Trophoblast cell (in vitro differentiated cells and primary cell): ENCODE data around the gene HBD.

ENCODE experiments used
- DNase-seq, 2 donors: peaks; one replicate each; pipeline ENCODE4 v3.0.0-alpha.2; 2016
- H2AFZ ChIP-seq: 2 replicates; pipeline ENCODE4 v1.6.1; 2013; ENCODE audit warnings: low read length, moderate library complexity, mild to moderate bottlenecking; ENCODE audit not compliant: insufficient read depth, poor library complexity
- H2AK5ac ChIP-seq: 2 replicates; pipeline ENCODE4 v1.6.1; 2013; ENCODE audit warnings: mild to moderate bottlenecking, low read length
- H2BK120ac ChIP-seq: 2 replicates; pipeline ENCODE4 v1.6.1; 2013; ENCODE audit warnings: low read length, mild to moderate bottlenecking, moderate library complexity; ENCODE audit not compliant: insufficient read depth, poor library complexity
- H2BK12ac ChIP-seq: 2 replicates; pipeline ENCODE4 v1.6.1; 2013; ENCODE audit warnings: mild to moderate bottlenecking, low read length, moderate library complexity
- H2BK5ac ChIP-seq: 2 replicates; pipeline ENCODE4 v1.6.1; 2013; ENCODE audit warnings: low read length, low read depth, moderate library complexity, mild to moderate bottlenecking; ENCODE audit not compliant: poor library complexity
- H3K14ac ChIP-seq: 2 replicates; pipeline ENCODE4 v1.6.1; 2013; ENCODE audit warnings: mild to moderate bottlenecking, low read length
- H3K18ac ChIP-seq: 2 replicates; pipeline ENCODE4 v1.6.1; 2013; ENCODE audit warnings: mild to moderate bottlenecking, low read length
- H3K23ac ChIP-seq: 2 replicates; pipeline ENCODE4 v1.6.1; 2013; ENCODE audit warnings: low read length
- H3K27ac ChIP-seq: 2 replicates; pipeline ENCODE4 v1.5.1; 2013; ENCODE audit warnings: low read depth, mild to moderate bottlenecking, inconsistent platforms, low read length, moderate library complexity
- H3K27me3 ChIP-seq: 2 replicates; pipeline ENCODE4 v1.6.1; 2013; ENCODE audit warnings: inconsistent platforms, mild to moderate bottlenecking, low read length, moderate library complexity; ENCODE audit not compliant: insufficient read depth
- H3K36me3 ChIP-seq, 2 experiments: 1 replicate in 1 of 2; 2 replicates in 1 of 2; pipeline ENCODE4 v1.6.1; 2013; ENCODE audit warnings: low read length in 2 of 2, mild to moderate bottlenecking in 2 of 2, moderate library complexity in 1 of 2; ENCODE audit not compliant: insufficient read depth in 2 of 2, control insufficient read depth in 1 of 2
- H3K4ac ChIP-seq: 2 replicates; pipeline ENCODE4 v1.6.1; 2013; ENCODE audit warnings: low read depth, mild to moderate bottlenecking, low read length, moderate library complexity
- H3K4me1 ChIP-seq, 2 experiments: 1 replicate in 1 of 2; 2 replicates in 1 of 2; pipeline ENCODE4 v1.6.1; 2013; ENCODE audit warnings: low read length in 2 of 2, mild to moderate bottlenecking in 2 of 2, moderate library complexity in 1 of 2; ENCODE audit not compliant: insufficient read depth in 2 of 2, control insufficient read depth in 1 of 2
- H3K4me2 ChIP-seq: 2 replicates; pipeline ENCODE4 v1.6.1; 2013; ENCODE audit warnings: inconsistent platforms, mild to moderate bottlenecking, low read length, moderate library complexity
- H3K4me3 ChIP-seq: 2 replicates; pipeline ENCODE4 v1.5.1; 2013; ENCODE audit warnings: mild to moderate bottlenecking, low read depth, low read length, inconsistent platforms
- H3K79me1 ChIP-seq: one replicate; pipeline ENCODE4 v1.6.1; 2013; ENCODE audit warnings: low read length
- H3K79me2 ChIP-seq: 2 replicates; pipeline ENCODE4 v1.6.1; 2013; ENCODE audit warnings: low read length, mild to moderate bottlenecking; ENCODE audit not compliant: control insufficient read depth, insufficient read depth, poor library complexity
- H3K9ac ChIP-seq: 2 replicates; pipeline ENCODE4 v1.6.1; 2013; ENCODE audit warnings: mild to moderate bottlenecking, low read length
- H3K9me3 ChIP-seq: 2 replicates; pipeline ENCODE4 v1.6.1; 2013; ENCODE audit warnings: low read depth, mild to moderate bottlenecking, control low read depth, inconsistent platforms, low read length; ENCODE audit not compliant: insufficient read depth
- H4K12ac ChIP-seq: 2 replicates; pipeline ENCODE4 v1.6.1; 2013; ENCODE audit warnings: low read depth, mild to moderate bottlenecking, low read length, moderate library complexity
- H4K8ac ChIP-seq: 2 replicates; pipeline ENCODE4 v1.6.1; 2013; ENCODE audit warnings: low read depth, mild to moderate bottlenecking, low read length, moderate library complexity
- H4K91ac ChIP-seq: one replicate; pipeline ENCODE4 v1.6.1; 2013; ENCODE audit warnings: low read depth, mild to moderate bottlenecking, low read length, moderate library complexity
- WGBS: extraction: QIAGEN DNeasy Blood & Tissue Kit; methylation state at CpG from one replicate; pipeline ENCODE4 v1.1.7; 2013; ENCODE audit warnings: missing lambda C conversion rate; ENCODE audit not compliant: insufficient read length, insufficient coverage; ENCODE audit errors: extremely low coverage; 5-methylcytosine and 5-hydroxymethylcytosine counted together

HBD gene

DNA sequence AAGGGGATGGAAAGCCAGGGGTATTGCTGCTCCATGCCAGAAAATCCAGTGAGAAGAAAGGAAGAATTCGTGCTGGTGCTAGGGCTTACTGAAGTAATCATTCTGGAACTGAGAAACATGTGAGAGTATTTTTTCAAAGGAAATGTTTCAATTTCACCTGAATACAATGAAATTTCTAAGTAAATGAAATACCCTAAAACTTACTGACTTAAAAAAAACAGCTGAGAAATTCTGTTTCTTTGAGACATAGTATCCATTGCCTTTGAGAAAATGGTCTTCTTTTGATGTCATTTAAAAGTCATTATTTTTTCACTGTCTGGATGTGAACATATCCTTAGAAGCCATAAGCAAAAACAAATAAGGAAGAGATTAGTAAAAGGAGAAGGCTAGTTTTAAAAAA is 33.7 kb downstream of the HBD start, which contains the start of gene OR51V1:
Gene OR51V1, minus strand, starts transcription at position 101 of the 400 bp plus-strand sequence. Its CDS starts 0 bp downstream, at position 101.
- Histone ChIP-seq H3K9ac (no peak within 1 kb of the TSS), H3K36me3 (no peaks in the 10 kb centered on the region), H4K12ac (no peak within 1 kb of the TSS), H3K4ac (no peak within 1 kb of the TSS), H2AK5ac (no peak within 1 kb of the TSS), H3K79me2 (no peaks in the 10 kb centered on the region), H2BK5ac (no peak within 1 kb of the TSS), H3K14ac (no peak within 1 kb of the TSS), H4K91ac (no peak within 1 kb of the TSS), H4K8ac (no peak within 1 kb of the TSS), H3K23ac (no peak within 1 kb of the TSS), H3K79me1 (no peaks in the 10 kb centered on the region), H2BK120ac (no peak within 1 kb of the TSS), H3K4me3 (no peak within 1 kb of the TSS), H2AFZ (no peak within 1 kb of the TSS), H2BK12ac (no peak within 1 kb of the TSS), H3K9me3 (no peaks in the 10 kb centered on the region), H3K18ac (no peak within 1 kb of the TSS), H3K27me3 (no peaks in the 10 kb centered on the region), H3K4me2 (no peak within 1 kb of the TSS), H3K27ac (no peak within 1 kb of the TSS), H3K4me1 (no peaks in the 10 kb centered on the region)
- no peak for DNase-seq
- no CpG with 5 or more reads among the region's 1 CpG for WGBS

DNA sequence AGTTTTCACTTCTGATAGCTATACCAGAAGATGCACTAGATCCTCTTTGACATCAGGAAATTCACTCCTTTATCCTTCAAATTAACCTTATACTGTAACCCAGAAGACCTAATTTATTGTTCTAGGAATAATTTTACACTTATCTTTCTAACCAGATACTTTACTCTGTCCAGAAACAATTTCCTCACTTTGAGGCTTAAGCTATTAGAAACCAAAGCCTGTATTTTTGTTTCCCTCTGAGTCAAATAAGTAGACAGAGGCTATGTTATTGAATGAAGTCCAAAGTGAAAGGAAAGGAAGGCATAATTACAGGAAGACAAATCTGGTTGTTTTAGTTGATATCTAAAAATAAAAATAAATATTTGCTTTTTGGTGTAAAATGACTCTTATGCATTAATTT is 36.0 kb downstream of the HBD start:
- no peak overlapping the region for H3K14ac ChIP-seq
- H3K27me3 ChIP-seq, result no peaks in the 10 kb centered on the region
- H3K18ac ChIP-seq, result no peak overlapping the region
- no peak overlapping the region for H2BK12ac ChIP-seq
- H2BK5ac ChIP-seq, result no peak overlapping the region
- no peak overlapping the region for H3K4ac ChIP-seq
- H3K23ac ChIP-seq, result no peak overlapping the region
- no peaks in the 10 kb centered on the region for H3K79me2 ChIP-seq
- no peak overlapping the region for H2BK120ac ChIP-seq
- no peak overlapping the region for H4K8ac ChIP-seq
- H3K4me2 ChIP-seq, result no peak overlapping the region
- no peak overlapping the region for H3K4me3 ChIP-seq
- H4K91ac ChIP-seq, result no peak overlapping the region
- H3K4me1 ChIP-seq, result no peaks in the 10 kb centered on the region
- H3K9me3 ChIP-seq, result no peaks in the 10 kb centered on the region
- DNase-seq, result no peak
- no peaks in the 10 kb centered on the region for H3K79me1 ChIP-seq
- H3K27ac ChIP-seq, result no peak overlapping the region
- H3K9ac ChIP-seq, result no peak overlapping the region
- H3K36me3 ChIP-seq, result no peaks in the 10 kb centered on the region
- H2AFZ ChIP-seq, result no peak overlapping the region
- H4K12ac ChIP-seq, result no peak overlapping the region
- no peak overlapping the region for H2AK5ac ChIP-seq

DNA sequence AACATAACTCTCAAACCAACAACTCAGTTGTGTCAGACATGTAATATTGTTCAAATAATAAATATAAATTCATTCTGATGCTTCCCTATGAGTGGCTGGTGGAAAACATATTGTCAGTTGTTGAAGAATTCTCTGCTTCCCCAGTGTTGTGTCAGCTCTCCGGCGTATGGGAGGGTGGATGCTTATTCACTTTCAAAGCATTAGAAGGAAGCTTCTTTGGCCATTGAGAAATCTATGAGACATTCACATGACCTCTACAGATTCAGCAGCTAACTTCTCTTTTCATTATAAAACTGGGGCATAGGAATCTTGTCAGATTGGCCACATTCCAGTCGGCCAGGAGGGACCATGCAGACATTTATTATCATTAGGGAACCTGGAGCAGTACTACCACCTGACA is 36.7 kb downstream of the HBD start:
- no peak overlapping the region for H2AK5ac ChIP-seq
- no peaks in the 10 kb centered on the region for H3K79me2 ChIP-seq
- no peak overlapping the region for H4K91ac ChIP-seq
- H3K14ac ChIP-seq, result no peak overlapping the region
- H3K27ac ChIP-seq, result no peak overlapping the region
- no CpG with 5 or more reads among the region's 3 CpGs for WGBS
- H3K4me2 ChIP-seq, result no peak overlapping the region
- no peak overlapping the region for H2BK120ac ChIP-seq
- no peak overlapping the region for H4K12ac ChIP-seq
- H3K23ac ChIP-seq, result no peak overlapping the region
- no peaks in the 10 kb centered on the region for H3K9me3 ChIP-seq
- no peak overlapping the region for H3K4ac ChIP-seq
- no peak overlapping the region for H3K4me3 ChIP-seq
- no peak overlapping the region for H2AFZ ChIP-seq
- no peaks in the 10 kb centered on the region for H3K4me1 ChIP-seq
- no peaks in the 10 kb centered on the region for H3K27me3 ChIP-seq
- H4K8ac ChIP-seq, result no peak overlapping the region
- H3K79me1 ChIP-seq, result no peaks in the 10 kb centered on the region
- DNase-seq, result peak in 1 of 2 donors; percentile 15
- H3K36me3 ChIP-seq, result no peaks in the 10 kb centered on the region
- no peak overlapping the region for H3K9ac ChIP-seq
- H2BK5ac ChIP-seq, result no peak overlapping the region
- H3K18ac ChIP-seq, result no peak overlapping the region
- no peak overlapping the region for H2BK12ac ChIP-seq

DNA sequence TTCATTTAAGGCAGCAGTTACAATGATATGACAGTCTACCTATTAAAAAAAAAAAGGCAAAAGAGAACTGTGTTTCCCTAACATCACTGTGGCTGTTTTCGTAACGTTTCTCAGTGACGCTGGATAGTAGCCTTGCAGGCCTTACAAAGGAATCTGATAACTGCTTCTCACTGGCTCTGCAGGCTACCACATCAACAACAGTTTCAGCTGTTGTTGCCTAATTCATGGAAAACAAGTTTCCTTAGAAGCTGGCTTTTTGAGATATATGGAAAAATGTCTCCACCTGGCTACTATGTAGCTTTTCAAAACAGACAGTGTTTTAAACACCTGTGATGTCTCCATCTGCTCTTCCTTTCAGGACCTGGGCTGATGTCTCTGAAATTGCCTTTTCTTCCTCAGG is 37.6 kb downstream of the HBD start:
- no peaks in the 10 kb centered on the region for H3K79me1 ChIP-seq
- DNase-seq, result no peak
- no peaks in the 10 kb centered on the region for H3K27me3 ChIP-seq
- H3K4ac ChIP-seq, result no peak overlapping the region
- H3K4me1 ChIP-seq, result no peaks in the 10 kb centered on the region
- H2BK12ac ChIP-seq, result no peak overlapping the region
- no peaks in the 10 kb centered on the region for H3K9me3 ChIP-seq
- no peak overlapping the region for H4K12ac ChIP-seq
- H3K14ac ChIP-seq, result no peak overlapping the region
- no peak overlapping the region for H3K23ac ChIP-seq
- no peak overlapping the region for H2BK5ac ChIP-seq
- H3K79me2 ChIP-seq, result no peaks in the 10 kb centered on the region
- no CpG with 5 or more reads among the region's 3 CpGs for WGBS
- no peak overlapping the region for H3K18ac ChIP-seq
- H2BK120ac ChIP-seq, result no peak overlapping the region
- H2AK5ac ChIP-seq, result no peak overlapping the region
- no peak overlapping the region for H2AFZ ChIP-seq
- H3K4me2 ChIP-seq, result no peak overlapping the region
- H3K9ac ChIP-seq, result no peak overlapping the region
- no peak overlapping the region for H3K4me3 ChIP-seq
- no peak overlapping the region for H4K8ac ChIP-seq
- H4K91ac ChIP-seq, result no peak overlapping the region
- no peaks in the 10 kb centered on the region for H3K36me3 ChIP-seq
- H3K27ac ChIP-seq, result no peak overlapping the region
